Smooth muscle cell (in vitro differentiated cells): ENCODE results near the gene HTT. TPM values are rescaled to one million over a fixed set of nuclear protein-coding genes. Genes with fewer than 3 reads are reported as not detected.

Experiments used
- DNase-seq: peaks from one replicate; lab custom pipeline; 2025; ENCODE audit not compliant: unreplicated experiment; lab: John Stamatoyannopoulos, UW
- H2AFZ ChIP-seq: fragments of 200-600 bp; sonication (generic); 2 replicates; pipeline ENCODE4 v1.6.0; 2016; ENCODE audit warnings: antibody characterized with exemption, low read depth, mild to moderate bottlenecking
- H3F3A ChIP-seq: fragments of 200-600 bp; sonication (generic); 2 replicates; pipeline ENCODE4 v1.6.0; 2017; ENCODE audit warnings: antibody characterized with exemption, low read depth
- H3K27ac ChIP-seq: fragments of 200-600 bp; sonication (generic); 2 replicates; pipeline ENCODE4 v1.5.1; 2016; ENCODE audit warnings: low read depth, mild to moderate bottlenecking
- H3K27me3 ChIP-seq: fragments of 200-600 bp; sonication (generic); 2 replicates; pipeline ENCODE4 v1.6.1; 2016; ENCODE audit warnings: low read depth, mild to moderate bottlenecking
- H3K36me3 ChIP-seq: fragments of 200-600 bp; sonication (generic); 2 replicates; pipeline ENCODE4 v1.5.1; 2016; ENCODE audit warnings: low read depth
- H3K4me1 ChIP-seq: fragments of 200-600 bp; sonication (generic); 2 replicates; pipeline ENCODE4 v1.5.1; 2016; ENCODE audit warnings: low read depth
- H3K4me2 ChIP-seq: fragments of 200-600 bp; sonication (generic); 2 replicates; pipeline ENCODE4 v1.6.0; 2016; ENCODE audit warnings: mild to moderate bottlenecking
- H3K4me3 ChIP-seq: fragments of 200-600 bp; sonication (generic); 2 replicates; pipeline ENCODE4 v1.5.1; 2016; ENCODE audit warnings: mild to moderate bottlenecking
- H3K79me2 ChIP-seq: fragments of 200-600 bp; sonication (generic); 2 replicates; pipeline ENCODE4 v1.6.0; 2016; ENCODE audit warnings: low read depth, mild to moderate bottlenecking
- H3K9ac ChIP-seq: fragments of 200-600 bp; sonication (generic); 2 replicates; pipeline ENCODE4 v1.6.0; 2016; ENCODE audit warnings: low read depth
- H3K9me3 ChIP-seq: fragments of 200-600 bp; sonication (generic); replicated peaks from 2 replicates; pipeline ENCODE4 v1.5.1; 2016; ENCODE audit warnings: low read depth
- H4K20me1 ChIP-seq: fragments of 200-600 bp; sonication (generic); 2 replicates; pipeline ENCODE4 v1.6.0; 2016; ENCODE audit warnings: low read depth
- CTCF ChIP-seq: fragments of 200-600 bp; sonication (generic); IDR thresholded peaks from 2 replicates; pipeline ENCODE4 v1.5.1; 2017; ENCODE audit warnings: borderline replicate concordance, mild to moderate bottlenecking, antibody characterized with exemption; ENCODE audit not compliant: insufficient read depth, poor library complexity, severe bottlenecking
- WGBS: methylation state at CpG from one replicate; pipeline ENCODE4 v1.1.7; 2016; ENCODE audit warnings: low lambda C conversion rate; 5-methylcytosine and 5-hydroxymethylcytosine counted together
- polyA plus RNA-seq: library from polyadenylated mRNA; unstranded; fragments of >200 nt; fragmentation: Nextera tagmentation; extraction: Ambion mirVana; gene quantifications from 2 replicates; pipeline ENCODE4 v1.2.1, GENCODE V29; 2016
- total RNA-seq: library from RNA; depleted of rRNA; stranded (reverse); fragments of >200 nt; gene quantifications from 2 replicates; pipeline ENCODE4 v1.2.3, GENCODE V29; 2014

Gene HTT
- total and polyA plus RNA-seq, 2 experiments from 2014 or later, result 7.1 to 16.4 TPM

GRCh38 chr4:3243136-3243780 lies 168.8 kb downstream of the HTT start:
- no peak overlapping the region for H3K4me2 ChIP-seq
- no peaks in the 10 kb centered on the region for H3K4me1 ChIP-seq
- no peaks in the 10 kb centered on the region for H3K36me3 ChIP-seq
- peaks cover 27% of the 10 kb centered on the region for H4K20me1 ChIP-seq
- no peak for TF ChIP-seq CTCF
- no peak overlapping the region for H2AFZ ChIP-seq
- no peaks in the 10 kb centered on the region for H3K27me3 ChIP-seq
- H3K4me3 ChIP-seq, result no peak overlapping the region
- H3K9ac ChIP-seq, result no peak overlapping the region
- 91% methylated on average over 23 of the region's 23 CpGs for WGBS
- H3K27ac ChIP-seq, result no peak overlapping the region
- no peaks in the 10 kb centered on the region for H3K79me2 ChIP-seq
- H3K9me3 ChIP-seq, result no peaks in the 10 kb centered on the region
- H3F3A ChIP-seq, result no peaks in the 10 kb centered on the region
- no peak for DNase-seq

- no peaks in the 10 kb centered on the region for H3K79me2 ChIP-seq
- DNase-seq, result no peak
- no peak overlapping the region for H2AFZ ChIP-seq
- H3K36me3 ChIP-seq, result no peaks in the 10 kb centered on the region
- no peaks in the 10 kb centered on the region for H3K27me3 ChIP-seq
- peaks cover 27% of the 10 kb centered on the region for H4K20me1 ChIP-seq
- H3K4me3 ChIP-seq, result no peak overlapping the region
- no peak overlapping the region for H3K27ac ChIP-seq
- 86% methylated on average over 1 of the region's 1 CpG for WGBS
- no peaks in the 10 kb centered on the region for H3F3A ChIP-seq
- TF ChIP-seq CTCF, result no peak
- no peaks in the 10 kb centered on the region for H3K9me3 ChIP-seq
- H3K9ac ChIP-seq, result no peak overlapping the region
- H3K4me2 ChIP-seq, result no peak overlapping the region
- H3K4me1 ChIP-seq, result no peaks in the 10 kb centered on the region
Measured at GRCh38 chr4:3244002-3244401, 169.5 kb downstream of the HTT start.

- Histone ChIP-seq H3K4me3 (no peak overlapping the region), H3K36me3 (no peaks in the 10 kb centered on the region), H3K27me3 (no peaks in the 10 kb centered on the region), H2AFZ (no peak overlapping the region), H3K9ac (no peak overlapping the region), H3F3A (no peaks in the 10 kb centered on the region), H3K4me2 (no peak overlapping the region), H3K4me1 (no peaks in the 10 kb centered on the region), H3K27ac (no peak overlapping the region), H3K9me3 (no peaks in the 10 kb centered on the region), H3K79me2 (no peaks in the 10 kb centered on the region), H4K20me1 (peaks cover 27% of the 10 kb centered on the region)
- TF ChIP-seq CTCF, result no peak
- no peak for DNase-seq
- WGBS, result 93% methylated on average over 9 of the region's 9 CpGs
Measured at GRCh38 chr4:3244747-3245146, 170.3 kb downstream of the HTT start.

GRCh38 chr4:3245676-3246075 lies 171.2 kb downstream of the HTT start:
- no peaks in the 10 kb centered on the region for H3K9me3 ChIP-seq
- no peak for DNase-seq
- 91% methylated on average over 6 of the region's 6 CpGs for WGBS
- H3K9ac ChIP-seq, result no peak overlapping the region
- H4K20me1 ChIP-seq, result peaks cover 26% of the 10 kb centered on the region
- H3K27ac ChIP-seq, result no peak overlapping the region
- H3K4me3 ChIP-seq, result no peak overlapping the region
- H3K27me3 ChIP-seq, result no peaks in the 10 kb centered on the region
- no peak overlapping the region for H2AFZ ChIP-seq
- no peaks in the 10 kb centered on the region for H3K79me2 ChIP-seq
- H3K4me1 ChIP-seq, result no peaks in the 10 kb centered on the region
- H3K4me2 ChIP-seq, result no peak overlapping the region
- no peak for TF ChIP-seq CTCF
- no peaks in the 10 kb centered on the region for H3F3A ChIP-seq
- H3K36me3 ChIP-seq, result no peaks in the 10 kb centered on the region
